ENCODE data around the gene FAM120A.
"Not testable (repeated sequence)": the region's sequence is repeated elsewhere in the genome, so short reads cannot be mapped to it uniquely, and the experiment has no call there.

Gene FAM120A

DNA sequence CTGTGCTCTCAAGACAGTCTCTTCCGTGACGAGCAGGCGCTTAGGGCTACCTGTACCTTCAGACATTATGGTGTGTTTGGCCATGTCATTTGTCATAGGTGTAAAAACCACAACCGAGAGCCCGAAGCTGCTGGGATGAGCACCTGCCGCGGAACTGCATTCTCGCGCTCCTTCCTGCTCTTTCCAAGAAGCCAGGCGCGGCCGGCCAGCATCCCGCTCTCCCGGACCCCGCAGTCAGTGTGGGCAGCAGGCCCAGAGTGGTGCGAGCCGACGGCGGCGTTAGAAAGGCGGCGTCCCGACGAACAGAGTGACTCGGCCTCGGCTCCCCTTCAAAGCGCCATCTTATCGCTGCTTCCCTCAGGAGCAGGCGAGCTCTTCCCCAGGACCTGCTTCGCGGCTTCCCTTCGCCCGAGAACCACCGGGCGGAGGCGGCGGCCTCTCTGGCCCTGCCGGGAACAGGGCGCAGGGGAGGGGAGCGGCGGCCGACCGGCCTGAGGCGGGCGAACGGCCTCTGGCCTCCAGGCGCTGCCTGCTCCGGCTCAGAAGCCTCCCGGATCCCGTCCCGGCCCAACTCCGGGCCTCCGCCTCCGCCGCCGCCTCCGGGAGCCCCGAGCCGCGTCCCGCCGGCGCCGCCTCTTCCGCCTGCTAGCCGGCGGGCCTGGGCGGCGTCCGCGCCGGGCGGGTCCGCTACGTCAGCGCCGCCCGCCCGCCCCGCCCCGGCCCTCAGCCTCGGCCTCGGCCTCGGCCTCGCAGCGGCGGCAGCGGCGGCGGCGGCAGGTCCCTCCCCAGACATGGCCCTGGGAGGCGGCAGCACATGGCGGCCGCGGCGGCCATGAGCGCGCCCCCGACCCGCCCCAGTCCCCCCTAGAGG lies at the start of gene FAM120A:
Gene FAM120A (plus strand): TSS at position 741 of the 871 bp plus-strand sequence. CDS start 231 bp downstream, outside the sequence.
- DNase-seq (ENCODE audit: low read depth in 4 of 4, low spot score in 1 of 4): peak; percentile 30 to 63 (median 52)

DNA sequence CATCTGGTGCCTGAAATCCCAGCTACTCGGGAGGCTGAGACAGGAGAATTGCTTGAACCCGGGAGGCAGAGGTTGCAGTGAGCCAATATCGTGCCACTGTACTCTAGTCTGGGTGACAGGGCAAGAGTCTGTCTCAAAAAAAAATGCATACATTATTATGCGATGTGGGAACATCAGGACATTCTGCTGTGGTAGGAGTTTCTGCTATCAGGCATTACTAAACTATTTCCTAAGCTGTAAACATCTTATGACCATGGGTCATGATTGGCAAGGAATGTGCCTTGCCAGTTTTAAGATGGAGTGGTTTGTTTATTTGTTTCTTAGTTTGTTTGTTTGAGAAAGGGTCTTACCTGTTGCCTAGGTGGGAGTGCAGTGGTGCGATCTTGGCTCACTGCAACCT lies 45.1 kb upstream of the FAM120A start:
- DNase-seq (ENCODE audit: low read depth in 4 of 4, low spot score in 1 of 4): no peak

GRCh38 chr9:93413530-93413929 lies 38.0 kb upstream of the FAM120A start:
- DNase-seq (ENCODE audit: low read depth in 4 of 4, low spot score in 1 of 4): no peak

DNA sequence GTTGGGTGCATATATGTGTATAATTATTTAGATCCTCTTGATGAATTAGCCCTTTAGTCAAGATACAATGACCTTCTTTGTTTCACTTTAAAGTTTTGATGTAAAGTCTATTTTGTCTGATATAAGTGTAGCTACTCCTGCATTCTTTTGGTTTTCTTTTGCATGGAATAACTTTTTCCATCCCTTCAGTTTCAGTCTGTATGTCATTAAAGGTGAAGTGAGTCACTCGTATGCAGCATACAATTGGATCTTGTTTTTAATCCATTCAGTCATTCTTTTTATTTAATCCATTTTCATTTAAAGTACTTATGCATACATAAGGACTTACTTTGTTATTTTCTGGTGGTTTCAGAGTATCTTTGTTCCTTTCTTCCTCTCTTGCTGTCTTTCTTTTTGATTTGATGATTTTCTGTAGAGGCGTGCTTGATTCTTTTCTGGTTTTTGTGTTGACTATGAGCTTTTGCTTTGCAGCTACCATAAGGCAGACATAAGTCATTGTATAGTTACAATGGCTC lies 36.3 kb upstream of the FAM120A start:
- no peak for DNase-seq (ENCODE audit: low read depth in 4 of 4, low spot score in 1 of 4)

- DNase-seq (ENCODE audit: low read depth in 4 of 4, low spot score in 1 of 4): no peak
These were observed 34.8 kb upstream of the FAM120A start for GRCh38 chr9:93416530-93417235.

- DNase-seq (ENCODE audit: low read depth in 4 of 4, low spot score in 1 of 4): no peak
These were observed 33.9 kb upstream of the FAM120A start for GRCh38 chr9:93417538-93417937.

DNA sequence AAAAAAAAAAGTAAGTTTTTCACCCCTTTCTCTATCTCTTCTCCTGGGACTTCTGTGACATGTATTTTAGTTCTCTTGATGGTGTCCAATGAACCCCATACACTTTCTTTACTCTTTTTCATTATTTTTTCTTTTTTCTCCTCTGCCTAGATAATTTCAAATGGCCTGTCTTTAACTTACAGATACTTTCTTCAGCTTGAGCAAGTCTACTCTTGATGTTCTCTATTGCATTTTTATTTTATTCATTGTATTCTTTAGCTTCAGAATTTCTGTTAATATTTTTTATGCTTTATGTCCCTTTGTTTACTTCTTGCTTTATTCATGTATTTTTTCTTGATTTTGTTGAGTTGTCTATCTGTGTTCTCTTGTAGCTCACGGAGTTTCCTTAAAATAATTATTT lies 32.5 kb upstream of the FAM120A start:
- no peak for DNase-seq (ENCODE audit: low read depth in 4 of 4, low spot score in 1 of 4)

- DNase-seq (ENCODE audit: low read depth in 4 of 4, low spot score in 1 of 4): no peak
These were observed 28.4 kb upstream of the FAM120A start for GRCh38 chr9:93422977-93423616.

DNA sequence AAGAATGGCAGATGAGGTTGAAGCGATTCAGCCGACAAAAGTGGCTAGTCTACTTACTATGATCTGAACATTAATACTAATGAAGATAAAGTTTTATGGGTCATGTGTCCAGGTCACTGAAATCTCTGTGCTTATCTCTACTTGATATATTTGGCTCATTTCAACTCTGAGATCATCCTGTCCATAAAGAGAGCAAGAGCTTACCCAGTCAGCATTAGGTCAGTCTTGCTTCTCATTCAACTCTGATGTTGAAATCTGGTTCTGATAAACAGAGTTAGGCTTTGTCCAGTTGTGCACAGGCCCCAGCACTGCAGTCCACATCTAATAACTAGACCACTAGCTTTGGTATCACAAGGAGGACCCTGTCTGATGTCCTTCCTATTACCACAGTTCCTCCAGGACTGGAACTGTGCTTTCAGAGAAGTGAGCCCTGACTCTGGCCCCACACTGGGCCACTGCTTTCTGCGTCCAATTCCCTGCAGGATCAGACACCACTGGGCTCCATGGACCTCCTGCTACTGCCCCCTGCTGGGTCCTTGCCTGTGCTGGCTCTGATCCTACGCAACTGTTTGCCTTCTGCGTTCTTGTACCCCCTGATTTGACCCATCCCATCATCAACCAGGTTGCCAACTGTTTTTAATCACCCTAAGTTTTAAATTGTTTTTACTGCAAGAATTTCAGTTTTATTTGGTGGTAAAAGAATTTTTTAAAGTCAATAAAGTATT lies 23.7 kb upstream of the FAM120A start:
- no peak for DNase-seq (ENCODE audit: low read depth in 4 of 4, low spot score in 1 of 4)

GRCh38 chr9:93431539-93432105 lies 19.9 kb upstream of the FAM120A start:
- no peak for DNase-seq (ENCODE audit: low read depth in 4 of 4, low spot score in 1 of 4)

DNA sequence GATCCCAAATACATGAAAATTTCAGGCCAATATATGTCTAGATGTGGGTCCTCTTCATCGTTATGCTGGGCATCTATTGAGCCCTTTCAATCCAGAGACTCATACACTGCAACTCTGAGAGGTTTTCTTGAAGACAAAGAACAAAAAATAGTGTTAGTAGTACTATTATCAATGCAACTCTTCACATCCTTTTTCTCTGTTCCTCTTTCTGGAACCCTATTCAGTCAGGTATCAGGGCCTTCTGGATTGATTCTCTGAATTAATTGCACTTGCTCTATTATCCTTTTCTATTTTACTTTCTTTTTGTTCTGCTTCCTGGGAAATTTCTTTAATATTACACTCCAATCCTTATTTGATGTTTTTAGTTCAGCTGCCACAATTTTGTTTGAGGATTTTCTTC lies 18.5 kb upstream of the FAM120A start:
- DNase-seq (ENCODE audit: low read depth in 4 of 4, low spot score in 1 of 4): no peak

DNA sequence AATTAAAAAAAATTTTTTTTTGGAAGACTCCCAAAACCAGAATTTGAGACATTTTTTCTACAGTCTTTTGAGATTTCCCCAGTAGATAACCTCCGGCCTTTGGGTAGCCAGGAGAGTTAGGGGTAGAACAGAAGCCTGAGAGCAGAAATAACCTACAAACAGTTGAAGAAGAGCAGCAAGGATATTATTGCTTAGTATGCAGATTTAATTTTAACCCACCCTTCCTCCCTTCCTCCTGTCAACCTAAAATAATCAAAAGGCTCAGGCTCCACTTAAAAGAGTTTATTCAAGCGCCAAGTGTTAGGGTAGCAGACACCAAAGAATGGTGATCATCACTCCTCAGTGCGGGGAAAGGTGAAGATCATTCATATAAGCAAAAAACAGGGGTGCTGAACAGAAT lies 17.4 kb upstream of the FAM120A start:
- no peak for DNase-seq (ENCODE audit: low read depth in 4 of 4, low spot score in 1 of 4)

DNA sequence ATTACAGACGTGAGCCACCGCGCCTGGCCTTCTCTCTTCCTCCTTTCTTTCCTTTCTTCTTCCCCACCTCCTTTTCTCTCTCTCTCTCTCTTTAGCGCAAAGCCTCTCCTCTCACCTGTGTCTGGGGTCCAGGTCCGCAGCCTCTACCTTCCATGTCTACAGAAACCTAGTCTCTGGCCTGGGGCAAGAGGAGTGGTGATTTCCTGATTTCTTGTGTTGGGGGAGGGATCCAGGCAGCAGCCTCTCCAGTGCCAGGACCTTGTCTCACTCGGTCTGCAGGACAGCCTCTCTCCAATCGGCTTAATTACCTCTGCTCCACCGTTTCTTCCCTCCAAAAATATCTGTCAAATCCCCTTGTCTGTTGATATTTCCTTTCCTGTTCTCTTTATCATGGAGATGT lies 16.1 kb upstream of the FAM120A start:
- no peak for DNase-seq (ENCODE audit: low read depth in 4 of 4, low spot score in 1 of 4)

- no peak for DNase-seq (ENCODE audit: low read depth in 4 of 4, low spot score in 1 of 4)
These were observed 15.3 kb upstream of the FAM120A start for GRCh38 chr9:93436218-93436617.

- no peak for DNase-seq (ENCODE audit: low read depth in 4 of 4, low spot score in 1 of 4)
These were observed 14.7 kb upstream of the FAM120A start for GRCh38 chr9:93436655-93437407.

DNA sequence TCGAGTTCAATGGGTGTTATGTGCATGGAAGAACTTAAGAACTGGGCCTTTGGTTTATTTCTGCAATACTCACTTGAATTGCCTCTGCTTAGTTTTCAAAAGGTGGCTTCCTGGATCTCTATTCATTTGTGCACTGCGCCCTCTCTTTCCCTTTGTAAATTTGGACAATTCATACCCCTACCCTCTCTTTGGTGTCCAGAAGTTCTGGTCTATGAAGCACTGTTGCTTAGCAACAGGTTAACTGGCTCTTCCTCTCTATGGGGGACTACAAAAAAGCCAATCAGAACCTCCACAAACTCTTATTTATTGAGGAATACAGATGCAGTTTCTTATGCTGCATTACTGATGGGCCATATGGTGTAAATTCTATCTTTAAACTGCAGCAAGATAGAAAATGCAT lies 13.5 kb upstream of the FAM120A start:
- DNase-seq (ENCODE audit: low read depth in 4 of 4, low spot score in 1 of 4): no peak

DNA sequence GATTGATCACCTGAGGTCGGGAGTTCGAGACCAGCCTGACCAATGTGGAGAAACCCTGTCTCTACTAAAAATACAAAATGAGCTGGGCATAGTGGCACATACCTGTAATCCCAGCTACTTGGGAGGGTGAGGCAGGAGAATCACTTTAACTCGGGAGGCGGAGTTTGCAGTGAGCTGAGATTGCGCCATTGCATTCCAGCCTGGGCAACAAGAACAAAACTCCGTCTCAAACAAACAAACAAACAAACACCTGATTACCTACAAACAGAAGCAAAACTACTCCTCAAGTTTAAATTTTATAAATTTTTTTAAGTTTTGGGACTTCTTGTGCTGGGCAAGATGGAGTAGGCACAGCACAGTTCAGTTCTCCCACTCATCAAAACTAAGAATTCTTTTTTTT lies 12.2 kb upstream of the FAM120A start:
- not testable (repeated sequence) for DNase-seq (ENCODE audit: low read depth in 4 of 4, low spot score in 1 of 4)

DNA sequence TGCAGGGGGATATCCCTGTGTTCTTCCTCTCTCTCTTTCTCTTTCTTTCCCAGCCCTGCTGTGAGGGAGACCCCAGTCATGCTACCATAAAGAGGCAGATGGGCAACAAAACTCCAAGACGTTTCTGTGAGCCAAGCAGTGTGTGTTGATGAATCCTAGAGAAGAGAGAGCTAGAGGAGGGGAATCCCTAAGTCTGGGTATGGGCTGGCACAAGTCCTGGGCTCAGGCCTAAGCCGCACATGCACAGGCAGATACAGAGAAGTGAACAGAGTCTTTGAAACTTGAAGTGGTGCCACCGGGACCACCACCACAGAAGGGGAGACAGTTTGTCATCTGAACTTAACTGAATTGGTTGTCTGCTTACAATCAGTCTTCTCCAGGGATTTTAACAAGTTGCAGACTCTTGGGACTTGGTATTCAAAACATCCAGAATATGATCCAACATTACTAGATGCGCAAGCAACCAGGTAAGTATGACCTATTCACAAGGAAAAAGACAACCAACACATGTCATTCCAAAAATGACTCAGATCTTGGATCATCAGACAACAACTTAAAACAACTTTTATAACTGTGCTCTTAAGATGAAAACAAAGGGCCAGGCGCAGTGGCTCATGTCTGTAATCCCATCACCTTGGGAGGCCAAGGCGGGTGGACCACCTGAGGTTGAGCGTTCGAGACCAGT lies 10.4 kb upstream of the FAM120A start:
- DNase-seq (ENCODE audit: low read depth in 4 of 4, low spot score in 1 of 4): no peak

- DNase-seq (ENCODE audit: low read depth in 4 of 4, low spot score in 1 of 4): no peak
These were observed 5.4 kb upstream of the FAM120A start for GRCh38 chr9:93446073-93446472.

Data from stimulated activated CD4-positive, alpha-beta T cell treated with anti-CD3 and anti-CD28 coated beads, Interleukin-1b, Interleukin-23, amount 100 ng/mL, for 24 hours (primary cell).